ENCODE results near the gene MERTK. TPM values are rescaled to one million over a fixed set of nuclear protein-coding genes. Genes with fewer than 3 reads are reported as not detected.
A peak's percentile ranks its signal among the peaks of the same experiment; 100 is the strongest.

Gene MERTK
- total RNA-seq, 1 donor from 2014 or later: 20.7 TPM

DNA sequence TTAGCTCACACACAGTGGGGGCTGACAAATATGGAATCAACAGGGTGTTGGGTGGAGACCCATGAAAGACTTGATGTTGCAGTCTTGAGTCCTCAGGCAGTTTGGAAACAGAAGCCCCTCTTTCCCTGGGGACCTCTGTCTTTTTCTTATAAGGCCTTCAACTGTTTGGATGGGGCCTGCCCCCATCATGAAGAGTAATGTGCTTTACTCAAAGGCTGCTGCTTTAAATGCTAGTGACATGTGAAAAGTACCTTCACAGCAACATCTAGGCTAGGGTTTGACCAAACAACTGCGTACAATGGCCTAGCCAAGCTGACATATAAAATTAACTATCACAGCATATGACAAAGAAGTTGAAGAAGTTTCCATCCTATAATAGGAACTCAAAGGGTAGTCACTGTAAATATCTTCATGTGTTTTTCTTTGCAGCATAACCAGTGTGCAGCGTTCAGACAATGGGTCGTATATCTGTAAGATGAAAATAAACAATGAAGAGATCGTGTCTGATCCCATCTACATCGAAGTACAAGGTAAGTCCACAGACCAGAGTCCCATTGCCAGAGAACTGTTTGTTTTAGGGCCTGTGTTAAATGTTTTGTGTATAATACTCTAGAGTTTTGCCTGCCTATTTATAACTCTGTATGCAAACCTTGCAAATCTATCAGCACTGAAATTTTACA is 46.3 kb downstream of the MERTK start:
- DNase-seq (no peak), ATAC-seq (no peak)
- H3K9me3 ChIP-seq: no peaks in the 10 kb centered on the region
- no peak overlapping the region for H3K4me3 ChIP-seq
- no peak overlapping the region for H3K27ac ChIP-seq
- H3K36me3 ChIP-seq: no peaks in the 10 kb centered on the region
- H3K4me1 ChIP-seq: peaks cover 21% of the 10 kb centered on the region
- TF ChIP-seq, protein P1, sequence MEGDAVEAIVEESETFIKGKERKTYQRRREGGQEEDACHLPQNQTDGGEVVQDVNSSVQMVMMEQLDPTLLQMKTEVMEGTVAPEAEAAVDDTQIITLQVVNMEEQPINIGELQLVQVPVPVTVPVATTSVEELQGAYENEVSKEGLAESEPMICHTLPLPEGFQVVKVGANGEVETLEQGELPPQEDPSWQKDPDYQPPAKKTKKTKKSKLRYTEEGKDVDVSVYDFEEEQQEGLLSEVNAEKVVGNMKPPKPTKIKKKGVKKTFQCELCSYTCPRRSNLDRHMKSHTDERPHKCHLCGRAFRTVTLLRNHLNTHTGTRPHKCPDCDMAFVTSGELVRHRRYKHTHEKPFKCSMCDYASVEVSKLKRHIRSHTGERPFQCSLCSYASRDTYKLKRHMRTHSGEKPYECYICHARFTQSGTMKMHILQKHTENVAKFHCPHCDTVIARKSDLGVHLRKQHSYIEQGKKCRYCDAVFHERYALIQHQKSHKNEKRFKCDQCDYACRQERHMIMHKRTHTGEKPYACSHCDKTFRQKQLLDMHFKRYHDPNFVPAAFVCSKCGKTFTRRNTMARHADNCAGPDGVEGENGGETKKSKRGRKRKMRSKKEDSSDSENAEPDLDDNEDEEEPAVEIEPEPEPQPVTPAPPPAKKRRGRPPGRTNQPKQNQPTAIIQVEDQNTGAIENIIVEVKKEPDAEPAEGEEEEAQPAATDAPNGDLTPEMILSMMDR (IDR thresholded peaks at IDR 0.05): no peak
- intact Hi-C loops (cut with DNase I): no loop called here
- H3K27me3 ChIP-seq (ENCODE audit: low read depth): no peaks in the 10 kb centered on the region

DNA sequence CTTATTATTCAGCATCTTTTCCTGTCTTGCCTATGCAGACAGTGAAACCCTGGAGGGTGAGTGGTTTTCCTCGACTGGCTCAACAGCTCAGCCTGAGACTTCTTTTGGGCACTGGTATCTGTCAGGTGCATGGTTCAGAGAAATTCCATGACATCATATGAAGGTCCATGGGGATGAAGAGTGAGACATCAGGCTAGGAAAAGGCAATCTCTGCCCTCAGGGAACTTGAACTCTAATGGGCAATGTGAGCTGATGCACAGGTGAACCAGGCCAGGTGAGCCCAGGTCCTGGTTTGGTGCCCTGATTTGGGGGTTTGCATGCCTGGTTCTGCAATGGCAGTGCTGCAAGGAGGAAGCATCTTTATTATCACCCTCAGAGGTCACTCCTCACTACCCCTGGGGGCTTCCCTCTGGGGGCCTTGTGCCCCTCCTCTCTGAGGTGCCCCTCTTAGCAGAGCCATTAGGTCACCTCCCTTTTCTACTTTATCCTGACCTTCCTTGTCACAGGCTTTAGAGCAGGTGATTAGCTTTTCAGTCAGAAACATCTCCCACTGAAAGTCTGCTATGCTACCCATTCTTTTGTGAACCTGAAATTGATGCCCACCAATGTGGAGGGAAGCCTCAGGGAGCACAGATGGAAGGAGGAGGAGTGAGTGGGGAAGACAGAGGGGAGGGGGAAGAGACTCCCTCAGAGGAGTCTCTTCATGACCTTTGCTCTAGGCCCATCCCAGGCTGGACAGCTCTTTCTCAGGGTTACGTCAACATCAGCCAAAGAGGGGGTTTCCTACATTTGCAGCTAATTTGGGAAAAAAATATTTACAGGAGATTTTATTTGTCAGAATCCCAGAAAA is 47.3 kb downstream of the MERTK start:
- TF ChIP-seq, protein P1 (IDR thresholded peaks at IDR 0.05): no peak
- Histone ChIP-seq H3K4me1 (peaks cover 21% of the 10 kb centered on the region), H3K36me3 (no peaks in the 10 kb centered on the region), H3K4me3 (no peak overlapping the region), H3K9me3 (no peaks in the 10 kb centered on the region), H3K27ac (peak overlapping the region; percentile 32), H3K27me3 (ENCODE audit: low read depth) (no peaks in the 10 kb centered on the region)
- ATAC-seq: no peak
- DNase-seq: no peak
- intact Hi-C loops (cut with DNase I): no loop called here

DNA sequence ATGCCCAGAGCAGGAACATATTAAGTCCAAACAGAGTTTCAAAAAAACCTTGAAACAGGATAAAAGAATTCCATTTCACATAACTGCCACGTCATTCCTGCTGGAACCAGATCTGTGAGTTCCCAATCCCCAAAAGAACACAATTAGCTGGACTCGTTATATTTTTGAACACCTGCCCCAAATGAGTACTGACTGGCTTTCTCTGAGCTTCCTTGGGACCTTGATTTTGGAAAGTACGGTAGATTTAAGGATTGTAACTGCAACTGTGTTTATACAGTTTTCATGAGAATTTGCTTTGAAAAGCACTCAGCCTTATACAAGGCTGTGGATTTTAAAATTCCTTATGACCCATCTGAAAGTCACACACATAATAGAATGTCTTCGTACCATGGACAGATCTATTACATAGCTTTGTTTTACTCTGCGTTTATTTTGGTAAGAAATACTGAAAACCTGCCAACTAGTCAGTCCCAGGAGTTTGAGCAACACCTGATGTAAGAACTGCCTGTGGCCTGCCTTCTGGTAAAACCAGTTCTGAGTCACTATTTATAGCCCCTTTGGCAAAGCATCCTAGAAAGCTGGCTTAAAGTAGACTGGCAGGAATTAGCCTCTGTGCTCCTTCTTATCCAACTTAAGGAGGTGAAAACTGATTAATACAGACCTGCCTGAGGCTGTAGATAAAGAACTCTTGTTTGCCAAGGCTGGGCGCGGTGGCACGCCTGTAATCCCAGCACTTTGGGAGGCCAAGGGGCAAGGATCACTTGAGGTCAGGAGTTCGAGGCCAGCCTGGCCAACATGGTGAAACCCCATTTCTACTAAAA is 48.1 kb downstream of the MERTK start:
- H3K36me3 ChIP-seq: no peaks in the 10 kb centered on the region
- H3K27ac ChIP-seq: peak overlapping the region; percentile 32
- no peaks in the 10 kb centered on the region for H3K27me3 ChIP-seq (ENCODE audit: low read depth)
- no peak overlapping the region for H3K4me3 ChIP-seq
- H3K4me1 ChIP-seq: peaks cover 21% of the 10 kb centered on the region
- peak; percentile 95 to 97 for ATAC-seq
- peak; percentile 65 for DNase-seq
- intact Hi-C loops (cut with DNase I): no loop called here
- TF ChIP-seq, protein P1 (IDR thresholded peaks at IDR 0.05): no peak
- H3K9me3 ChIP-seq: no peaks in the 10 kb centered on the region

DNA sequence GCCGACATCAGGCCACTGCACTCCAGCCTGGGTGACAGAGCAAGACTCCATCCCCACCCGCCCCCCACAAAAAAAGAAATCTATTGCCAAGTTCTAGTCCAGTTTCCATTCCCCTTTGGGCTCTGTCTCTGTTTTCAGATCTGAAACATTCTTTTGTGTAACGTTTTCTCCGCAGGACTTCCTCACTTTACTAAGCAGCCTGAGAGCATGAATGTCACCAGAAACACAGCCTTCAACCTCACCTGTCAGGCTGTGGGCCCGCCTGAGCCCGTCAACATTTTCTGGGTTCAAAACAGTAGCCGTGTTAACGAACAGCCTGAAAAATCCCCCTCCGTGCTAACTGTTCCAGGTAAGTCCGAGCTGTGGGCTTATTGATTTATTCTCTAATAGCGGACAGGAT is 48.8 kb downstream of the MERTK start:
- Histone ChIP-seq H3K9me3 (no peaks in the 10 kb centered on the region), H3K4me1 (peaks cover 21% of the 10 kb centered on the region), H3K36me3 (no peaks in the 10 kb centered on the region), H3K27ac (peak overlapping the region; percentile 15), H3K27me3 (ENCODE audit: low read depth) (no peaks in the 10 kb centered on the region), H3K4me3 (no peak overlapping the region)
- DNase-seq (no peak), ATAC-seq (no peak)
- TF ChIP-seq, protein P1 (IDR thresholded peaks at IDR 0.05): no peak
- intact Hi-C loops (cut with DNase I): no loop called here

DNA sequence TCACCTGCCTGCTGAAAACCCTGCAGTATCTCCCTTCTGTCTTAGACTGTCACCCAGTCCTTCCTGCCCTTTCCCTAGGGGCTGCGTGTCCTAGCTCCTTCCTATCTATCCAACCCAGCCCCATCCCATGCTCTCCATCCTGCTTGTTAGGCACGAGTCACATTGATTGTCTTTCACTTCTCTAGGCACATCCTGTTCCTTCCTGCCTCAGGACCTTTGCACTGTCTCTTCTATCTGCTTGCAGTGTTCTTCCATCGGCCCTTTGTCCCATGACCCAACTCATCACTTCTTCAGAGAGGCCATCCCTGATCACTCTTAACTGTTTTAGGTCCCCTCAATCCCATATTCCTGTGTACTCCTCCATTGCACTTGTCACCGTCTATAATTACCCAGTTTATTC is 50.4 kb downstream of the MERTK start:
- intact Hi-C loops (cut with DNase I): no loop called here
- Histone ChIP-seq H3K27me3 (ENCODE audit: low read depth) (no peaks in the 10 kb centered on the region), H3K9me3 (no peaks in the 10 kb centered on the region), H3K27ac (no peak overlapping the region), H3K4me1 (peaks cover 21% of the 10 kb centered on the region), H3K4me3 (no peak overlapping the region), H3K36me3 (no peaks in the 10 kb centered on the region)
- TF ChIP-seq, protein P1 (IDR thresholded peaks at IDR 0.05): no peak
- no peak for ATAC-seq
- no peak for DNase-seq
